GM21360 (cell line): Measurements from ENCODE around the gene ARHGEF10L.
"Not testable (repeated sequence)": the region's sequence is repeated elsewhere in the genome, so short reads cannot be mapped to it uniquely, and the experiment has no call there.

ENCODE experiments used
- ATAC-seq: cut with Tn5 transposase; IDR thresholded peaks from one replicate; pipeline ENCODE4 v1.9.1; 2021; ENCODE audit warnings: mild to moderate bottlenecking, moderate library complexity; ENCODE audit not compliant: unreplicated experiment

ARHGEF10L gene

GRCh38 chr1:17733661-17734060, 194.2 kb downstream of the ARHGEF10L start:
- ATAC-seq, result no peak

GRCh38 chr1:17734609-17735008, 195.1 kb downstream of the ARHGEF10L start:
- no peak for ATAC-seq

DNA sequence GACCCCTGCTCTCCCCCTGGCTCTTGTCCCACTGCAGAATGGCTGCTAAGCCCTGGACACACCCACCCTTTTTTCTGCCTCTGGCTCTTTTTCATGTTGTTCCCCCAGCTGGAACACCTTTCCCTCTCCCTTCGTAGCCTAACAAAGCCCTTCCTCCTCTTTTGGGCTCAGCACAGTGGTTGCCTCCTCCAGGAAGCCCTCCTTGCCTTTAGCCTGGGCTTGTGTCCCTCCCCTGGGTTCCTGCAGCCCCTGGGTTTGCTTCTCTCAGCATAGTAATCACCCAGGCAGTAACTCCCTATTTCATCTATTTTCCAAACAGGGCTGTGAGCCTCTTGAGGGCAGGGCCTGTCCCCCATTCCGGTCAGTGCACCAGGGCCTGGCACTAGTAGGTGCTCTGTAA, 195.8 kb downstream of the ARHGEF10L start:
- ATAC-seq, result no peak

- ATAC-seq, result no peak
These were observed 196.3 kb downstream of the ARHGEF10L start for GRCh38 chr1:17735793-17736192.

- no peak for ATAC-seq
These were observed 197.1 kb downstream of the ARHGEF10L start for GRCh38 chr1:17736625-17737024.

GRCh38 chr1:17739050-17739449, 199.6 kb downstream of the ARHGEF10L start:
- ATAC-seq, result no peak

- no peak for ATAC-seq
These were observed 201.6 kb downstream of the ARHGEF10L start for GRCh38 chr1:17741052-17741451.

DNA sequence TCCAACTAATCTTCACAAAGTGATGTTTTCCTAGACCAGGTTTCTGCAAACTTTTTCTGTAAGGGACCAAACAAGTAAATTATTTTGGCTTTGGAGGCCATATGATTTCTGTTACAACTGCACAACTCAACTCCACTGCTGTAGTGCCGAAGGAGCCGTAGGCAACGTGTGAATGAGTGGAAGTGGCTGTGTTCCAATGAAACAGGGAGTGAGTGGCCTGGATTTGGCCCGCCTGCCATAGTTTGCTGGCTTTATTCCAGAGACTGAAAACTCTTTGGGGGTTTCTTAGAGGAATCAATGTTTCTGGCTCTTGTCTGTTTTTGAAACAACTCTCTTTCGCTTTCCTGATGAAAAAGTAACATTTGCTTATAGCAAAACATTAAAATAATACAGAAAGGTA, 203.1 kb downstream of the ARHGEF10L start:
- ATAC-seq, result no peak

- no peak for ATAC-seq
These were observed 203.6 kb downstream of the ARHGEF10L start for GRCh38 chr1:17743008-17743647.

- ATAC-seq, result no peak
These were observed 204.4 kb downstream of the ARHGEF10L start for GRCh38 chr1:17743925-17744324.

- no peak for ATAC-seq
These were observed 205.4 kb downstream of the ARHGEF10L start for GRCh38 chr1:17744666-17745478.

DNA sequence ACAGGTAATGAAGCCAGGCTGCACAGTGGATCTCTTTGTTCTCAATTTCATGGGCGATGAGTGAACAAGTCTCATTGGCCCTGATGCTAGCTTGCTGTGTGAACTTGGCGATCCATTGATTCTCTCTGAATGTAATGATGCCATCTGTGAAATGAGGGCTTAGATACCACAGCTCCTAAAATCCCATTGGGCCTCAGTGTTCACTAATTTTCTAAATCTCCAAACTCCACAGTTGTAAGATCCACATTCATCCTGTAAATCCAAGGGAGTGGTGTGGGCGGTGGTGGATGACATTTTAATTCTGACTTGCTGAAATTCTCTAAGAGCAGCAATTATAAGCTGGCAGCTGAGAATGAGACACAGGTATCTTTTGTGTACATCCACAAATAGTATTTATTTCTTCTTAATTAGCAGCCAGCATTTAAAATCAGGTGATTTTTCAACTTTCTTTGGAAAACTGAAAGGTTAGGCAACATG, 206.0 kb downstream of the ARHGEF10L start:
- no peak for ATAC-seq

DNA sequence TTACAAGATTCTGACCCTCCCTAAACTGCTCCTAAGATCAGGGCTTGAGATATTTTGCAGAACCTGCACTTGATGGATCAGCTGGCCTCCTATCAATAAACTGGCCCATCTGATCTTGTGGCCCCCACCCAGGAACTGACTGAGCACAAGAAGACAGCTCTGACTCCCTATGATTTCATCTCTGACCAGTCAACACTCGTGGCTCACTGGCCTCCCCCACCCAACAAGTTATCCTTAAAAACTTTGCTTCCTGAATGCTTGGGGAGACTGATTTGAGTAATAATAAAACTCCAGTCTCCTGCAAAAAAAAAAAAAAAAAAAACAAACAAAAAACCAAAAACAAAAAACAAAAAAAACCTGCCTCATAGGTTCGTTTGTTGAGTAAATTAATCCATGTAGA, 206.8 kb downstream of the ARHGEF10L start:
- not testable (repeated sequence) for ATAC-seq

DNA sequence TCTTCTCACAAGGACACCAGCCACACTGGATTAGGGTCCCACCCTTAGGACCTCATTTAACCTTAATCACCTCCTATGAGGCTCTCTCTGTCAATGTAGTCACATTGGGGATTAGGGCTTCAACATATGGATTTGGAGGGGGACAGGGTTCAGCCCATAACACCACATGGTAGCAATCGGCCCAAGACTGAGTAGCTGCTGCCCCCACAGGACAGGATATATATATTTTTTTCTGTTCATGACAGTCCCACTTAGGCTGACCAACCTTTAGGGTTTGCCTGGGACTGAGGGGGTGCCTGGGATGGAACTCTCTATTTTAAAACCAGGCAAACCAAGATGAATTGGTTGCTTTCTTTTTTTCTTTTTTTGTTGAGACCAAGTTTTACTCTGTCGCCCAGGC, 207.4 kb downstream of the ARHGEF10L start:
- ATAC-seq, result no peak
